A673 (cell line): ENCODE data around the gene COL5A2.

Source experiments
- EZH2 ChIP-seq: fragments of 200-600 bp; sonication (generic); IDR thresholded peaks from 2 replicates; pipeline ENCODE4 v1.6.1; 2017; ENCODE audit warnings: borderline replicate concordance, low read depth, mild to moderate bottlenecking, mixed read lengths, antibody characterized with exemption, low read length; ENCODE audit not compliant: poor library complexity, severe bottlenecking
- TF ChIP-seq, protein P1 (sequence below): fragments of 300-800, 200-600 bp; sonication (generic); conservative IDR thresholded peaks from 2 replicates; pipeline ENCODE4 v1.5.1; 2017; ENCODE audit warnings: low read depth, mild to moderate bottlenecking, antibody characterized with exemption, low read length, moderate library complexity, mixed read lengths

DNA sequence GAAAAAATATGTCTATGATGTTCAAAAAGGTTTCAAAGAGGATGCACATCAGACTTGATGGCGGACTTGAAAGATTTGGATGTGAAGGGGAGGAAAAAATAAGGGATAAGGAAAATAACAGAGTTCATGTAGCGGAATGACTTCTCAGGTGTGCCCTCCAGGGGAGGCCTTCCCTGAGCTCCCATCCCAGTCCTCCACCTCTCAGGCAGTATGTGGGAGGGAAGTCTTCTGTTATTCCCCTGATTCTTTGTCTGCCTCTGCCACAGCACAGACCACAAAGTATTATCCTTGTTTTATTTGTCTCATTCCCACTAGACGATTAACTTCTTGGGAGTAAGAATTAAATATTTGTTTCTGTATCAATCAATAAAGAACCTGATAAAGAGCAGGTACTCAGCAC lies 17.7 kb downstream of the COL5A2 start:
- TF ChIP-seq, protein P1, sequence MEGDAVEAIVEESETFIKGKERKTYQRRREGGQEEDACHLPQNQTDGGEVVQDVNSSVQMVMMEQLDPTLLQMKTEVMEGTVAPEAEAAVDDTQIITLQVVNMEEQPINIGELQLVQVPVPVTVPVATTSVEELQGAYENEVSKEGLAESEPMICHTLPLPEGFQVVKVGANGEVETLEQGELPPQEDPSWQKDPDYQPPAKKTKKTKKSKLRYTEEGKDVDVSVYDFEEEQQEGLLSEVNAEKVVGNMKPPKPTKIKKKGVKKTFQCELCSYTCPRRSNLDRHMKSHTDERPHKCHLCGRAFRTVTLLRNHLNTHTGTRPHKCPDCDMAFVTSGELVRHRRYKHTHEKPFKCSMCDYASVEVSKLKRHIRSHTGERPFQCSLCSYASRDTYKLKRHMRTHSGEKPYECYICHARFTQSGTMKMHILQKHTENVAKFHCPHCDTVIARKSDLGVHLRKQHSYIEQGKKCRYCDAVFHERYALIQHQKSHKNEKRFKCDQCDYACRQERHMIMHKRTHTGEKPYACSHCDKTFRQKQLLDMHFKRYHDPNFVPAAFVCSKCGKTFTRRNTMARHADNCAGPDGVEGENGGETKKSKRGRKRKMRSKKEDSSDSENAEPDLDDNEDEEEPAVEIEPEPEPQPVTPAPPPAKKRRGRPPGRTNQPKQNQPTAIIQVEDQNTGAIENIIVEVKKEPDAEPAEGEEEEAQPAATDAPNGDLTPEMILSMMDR: no peak
- TF ChIP-seq EZH2: no peak
